HUES64 (cell line): Measurements from ENCODE around the gene ANKS4B.
"Not testable (repeated sequence)": the region's sequence is repeated elsewhere in the genome, so short reads cannot be mapped to it uniquely, and the experiment has no call there.

Source experiments
- H3K27ac ChIP-seq: 2 replicates; pipeline ENCODE4 v1.7.0; 2013; ENCODE audit warnings: low read depth, low read length, inconsistent platforms
- H3K27me3 ChIP-seq: 2 replicates; pipeline ENCODE4 v1.6.1; 2013; ENCODE audit warnings: mild to moderate bottlenecking, low read length; ENCODE audit not compliant: insufficient read depth
- H3K36me3 ChIP-seq: 2 replicates; pipeline ENCODE4 v1.6.1; 2013; ENCODE audit warnings: mild to moderate bottlenecking, low read length; ENCODE audit not compliant: insufficient read depth
- H3K4me1 ChIP-seq: 2 replicates; pipeline ENCODE4 v1.6.1; 2013; ENCODE audit warnings: mild to moderate bottlenecking, low read length, moderate library complexity; ENCODE audit not compliant: insufficient read depth
- H3K4me3 ChIP-seq: 2 replicates; pipeline ENCODE4 v1.5.1; 2013; ENCODE audit warnings: mild to moderate bottlenecking, low read length, moderate library complexity
- H3K9ac ChIP-seq: 2 replicates; pipeline ENCODE4 v1.6.1; 2013; ENCODE audit warnings: mild to moderate bottlenecking, low read depth, low read length
- H3K9me3 ChIP-seq: 2 replicates; pipeline ENCODE4 v1.6.1; 2013; ENCODE audit warnings: low read depth, low read length; ENCODE audit not compliant: insufficient read depth
- WGBS: fragments of 150-250, 120-280 bp; methylation state at CpG from one replicate; pipeline ENCODE4 v1.1.7; 2013; ENCODE audit warnings: missing lambda C conversion rate; 5-methylcytosine and 5-hydroxymethylcytosine counted together

Gene ANKS4B

DNA sequence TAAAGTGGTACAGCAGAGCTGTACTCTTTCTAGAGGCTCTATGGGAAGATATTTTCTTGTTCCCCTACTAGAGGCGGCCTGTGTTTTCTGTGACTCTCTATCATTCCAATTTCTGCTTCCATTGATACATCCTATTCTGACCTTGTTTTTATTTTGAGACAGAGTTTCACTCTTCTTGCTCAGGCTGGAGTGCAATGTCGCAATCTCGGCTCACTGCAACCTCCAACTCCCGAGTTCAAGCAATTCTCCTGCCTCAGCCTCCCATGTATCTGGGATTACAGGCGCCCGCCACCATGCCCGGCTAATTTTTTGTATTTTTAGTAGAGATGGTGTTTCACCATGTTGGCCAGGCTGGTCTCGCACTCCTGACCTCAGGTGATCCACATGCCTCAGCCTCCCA is 38.2 kb upstream of the ANKS4B start:
- H3K27me3 ChIP-seq, H3K9ac ChIP-seq, H3K36me3 ChIP-seq, H3K27ac ChIP-seq, H3K4me1 ChIP-seq, H3K9me3 ChIP-seq, H3K4me3 ChIP-seq: not testable (repeated sequence)
- WGBS = 97% methylated on average over 8 of the region's 8 CpGs

DNA sequence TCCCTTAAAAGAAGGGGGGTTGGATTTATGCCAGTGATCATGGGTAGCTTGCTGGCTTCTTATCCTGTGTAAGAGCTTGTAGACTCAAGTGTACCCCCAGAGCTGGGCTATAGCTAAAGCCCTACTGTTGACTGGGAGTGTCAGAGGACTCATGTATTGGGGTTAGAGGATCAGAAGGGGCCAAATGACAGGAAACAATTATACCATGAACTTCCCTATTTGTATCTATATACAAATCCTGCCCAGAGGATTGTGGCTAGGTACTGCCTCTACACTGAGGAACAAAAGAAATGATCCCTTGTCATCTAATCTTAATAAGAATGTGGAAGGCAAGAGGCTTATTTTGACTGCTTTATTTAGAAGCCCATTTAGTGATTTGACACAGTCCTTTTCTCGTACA is 36.4 kb upstream of the ANKS4B start:
- Histone ChIP-seq H3K27me3 (peaks cover 2% of the 10 kb centered on the region; the same call in 1 of the 2 replicates), H3K9ac (no peak overlapping the region), H3K27ac (no peak overlapping the region), H3K4me1 (no peaks in the 10 kb centered on the region), H3K9me3 (no peaks in the 10 kb centered on the region), H3K4me3 (no peak overlapping the region), H3K36me3 (no peaks in the 10 kb centered on the region)
- WGBS = 89% methylated on average over 1 of the region's 1 CpG

DNA sequence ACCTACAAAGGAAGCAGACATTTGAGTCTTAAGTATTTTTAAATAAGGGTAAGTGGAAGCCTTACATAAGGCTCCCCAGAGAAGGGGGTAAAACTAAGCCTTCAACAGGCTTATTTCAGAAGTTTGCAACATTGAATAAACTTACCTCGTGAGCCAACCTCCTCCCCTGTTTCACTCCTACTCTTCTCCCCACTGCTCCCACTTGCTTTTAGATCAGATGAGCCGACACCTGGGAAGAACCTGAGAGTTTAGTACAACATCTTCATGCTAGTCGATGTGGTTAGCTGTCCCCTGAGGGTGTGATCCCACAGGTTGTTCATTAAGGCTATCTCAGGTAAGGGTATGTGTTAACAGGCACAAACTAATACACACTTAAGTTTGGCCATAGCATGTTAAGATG is 35.9 kb upstream of the ANKS4B start:
- peaks cover 2% of the 10 kb centered on the region; the same call in 1 of the 2 replicates for H3K27me3 ChIP-seq
- 82% methylated on average over 3 of the region's 3 CpGs for WGBS

DNA sequence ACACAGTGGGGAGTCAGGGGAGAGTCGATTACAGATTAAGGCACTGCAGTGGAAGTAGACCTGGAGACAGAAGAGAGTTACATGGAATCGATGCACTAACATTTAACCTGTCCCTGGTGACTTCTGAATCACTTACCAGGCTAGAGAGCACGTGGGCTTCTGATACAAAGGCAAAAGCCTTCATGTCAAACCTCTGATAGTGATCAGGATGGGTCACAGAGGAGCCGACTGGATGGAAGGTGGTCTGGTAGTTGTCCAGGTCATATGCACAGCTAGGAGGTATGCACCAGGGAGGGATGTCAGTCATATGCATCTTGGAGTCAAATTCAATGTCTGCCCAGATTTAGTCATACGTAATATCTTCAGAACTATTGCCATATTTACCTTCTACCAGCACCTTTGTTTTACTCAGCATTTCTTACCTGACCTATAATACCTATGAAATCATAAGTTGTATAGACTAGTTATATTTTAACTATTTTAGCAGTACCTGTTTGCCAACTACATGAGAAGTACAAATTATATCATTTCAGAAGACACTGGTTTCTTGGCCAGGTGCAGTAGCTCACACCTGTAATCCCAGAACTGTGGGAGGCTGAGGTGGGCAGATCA is 33.8 kb upstream of the ANKS4B start:
- Histone ChIP-seq H3K27ac (no peak overlapping the region), H3K27me3 (peaks cover 2% of the 10 kb centered on the region; the same call in 1 of the 2 replicates), H3K36me3 (no peaks in the 10 kb centered on the region), H3K4me1 (no peaks in the 10 kb centered on the region), H3K4me3 (no peak overlapping the region), H3K9me3 (no peaks in the 10 kb centered on the region), H3K9ac (no peak overlapping the region)
- 90% methylated on average over 5 of the region's 5 CpGs for WGBS

More for the DNA sequence above, 35.9 kb upstream of the ANKS4B start:
- Histone ChIP-seq H3K9me3 (no peaks in the 10 kb centered on the region), H3K36me3 (no peaks in the 10 kb centered on the region), H3K27ac (no peak overlapping the region), H3K4me3 (no peak overlapping the region), H3K9ac (no peak overlapping the region), H3K4me1 (no peaks in the 10 kb centered on the region)

DNA sequence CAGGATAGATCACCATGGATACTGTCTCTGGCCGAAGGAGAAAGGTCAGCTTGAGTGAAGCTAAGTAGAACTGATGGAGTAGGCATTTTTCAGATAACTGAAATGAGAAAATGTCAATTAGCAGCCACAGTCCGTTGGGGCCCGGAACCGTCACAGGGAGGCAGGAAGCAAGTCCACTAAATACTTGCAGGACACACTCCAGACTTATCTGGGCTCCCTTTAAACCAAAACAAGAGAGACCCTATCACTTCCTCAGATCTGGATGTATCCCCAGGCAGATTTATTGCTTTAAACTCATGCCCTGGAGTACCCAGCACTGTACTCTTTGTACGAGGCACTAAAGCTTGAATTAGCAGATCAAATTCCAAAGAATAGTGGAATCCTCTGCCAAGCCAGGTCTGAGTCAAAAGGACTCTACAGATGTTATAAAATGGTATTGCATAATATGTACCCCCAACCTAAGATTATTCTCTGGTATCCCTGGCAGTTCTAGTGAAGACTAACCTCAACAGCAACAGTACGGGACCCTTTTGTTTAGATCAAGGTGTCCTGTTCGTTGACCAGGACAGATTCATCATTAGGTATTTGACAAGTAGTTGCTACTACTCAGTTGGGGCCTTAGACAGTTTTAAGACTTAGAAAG is 30.2 kb upstream of the ANKS4B start:
- no peaks in the 10 kb centered on the region for H3K4me1 ChIP-seq
- no peak overlapping the region for H3K9ac ChIP-seq
- no peak overlapping the region for H3K4me3 ChIP-seq
- 89% methylated on average over 7 of the region's 7 CpGs for WGBS
- H3K36me3 ChIP-seq = no peaks in the 10 kb centered on the region
- H3K9me3 ChIP-seq = no peaks in the 10 kb centered on the region
- no peak overlapping the region for H3K27ac ChIP-seq
- H3K27me3 ChIP-seq = no peaks in the 10 kb centered on the region

DNA sequence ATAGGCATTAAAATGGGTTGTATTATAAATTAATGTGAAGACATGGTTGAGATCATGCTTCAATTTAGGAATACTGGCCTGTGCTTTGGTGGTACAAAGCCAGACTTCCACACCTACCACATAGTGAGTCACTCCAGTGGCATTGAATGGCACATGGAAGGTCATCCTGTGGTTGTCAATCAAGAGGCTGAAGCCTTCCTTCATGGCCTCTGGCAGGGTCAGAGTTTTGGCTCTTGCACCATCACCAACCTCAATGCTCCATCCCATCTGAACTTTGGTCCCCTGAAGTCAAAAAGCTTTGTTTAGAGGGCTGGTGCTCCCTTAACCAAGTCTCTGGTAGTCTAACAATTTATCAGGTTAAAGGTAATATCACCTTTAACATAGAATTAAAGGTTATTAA is 28.2 kb upstream of the ANKS4B start:
- H3K9ac ChIP-seq = no peak overlapping the region
- no peaks in the 10 kb centered on the region for H3K27me3 ChIP-seq

DNA sequence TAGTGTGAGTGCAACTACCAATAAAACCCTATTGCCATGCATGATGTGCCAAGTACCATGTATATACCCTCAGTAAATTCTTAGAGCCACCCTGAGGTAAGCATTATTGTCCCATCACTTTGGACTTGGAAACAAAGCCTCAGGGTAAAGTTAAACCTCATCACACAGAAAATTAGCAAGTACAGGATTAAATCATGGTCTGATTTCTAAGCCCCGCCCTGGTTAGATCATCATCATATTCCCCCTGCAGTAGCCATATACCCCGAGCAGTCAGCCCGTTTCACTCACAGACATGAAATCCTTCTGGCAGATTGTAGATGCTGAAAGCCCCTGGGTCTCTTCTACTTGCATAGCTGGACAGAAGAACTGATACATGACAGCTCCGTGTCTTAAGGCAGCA is 26.9 kb upstream of the ANKS4B start:
- no peaks in the 10 kb centered on the region for H3K36me3 ChIP-seq
- WGBS = 91% methylated on average over 4 of the region's 4 CpGs
- H3K9ac ChIP-seq = no peak overlapping the region
- no peak overlapping the region for H3K4me3 ChIP-seq
- no peaks in the 10 kb centered on the region for H3K27me3 ChIP-seq
- H3K9me3 ChIP-seq = no peaks in the 10 kb centered on the region
- no peaks in the 10 kb centered on the region for H3K4me1 ChIP-seq
- H3K27ac ChIP-seq = no peak overlapping the region

More for the DNA sequence above, 28.2 kb upstream of the ANKS4B start:
- H3K27ac ChIP-seq = no peak overlapping the region
- H3K4me1 ChIP-seq = no peaks in the 10 kb centered on the region
- no peaks in the 10 kb centered on the region for H3K9me3 ChIP-seq
- no peak overlapping the region for H3K4me3 ChIP-seq
- H3K36me3 ChIP-seq = no peaks in the 10 kb centered on the region

DNA sequence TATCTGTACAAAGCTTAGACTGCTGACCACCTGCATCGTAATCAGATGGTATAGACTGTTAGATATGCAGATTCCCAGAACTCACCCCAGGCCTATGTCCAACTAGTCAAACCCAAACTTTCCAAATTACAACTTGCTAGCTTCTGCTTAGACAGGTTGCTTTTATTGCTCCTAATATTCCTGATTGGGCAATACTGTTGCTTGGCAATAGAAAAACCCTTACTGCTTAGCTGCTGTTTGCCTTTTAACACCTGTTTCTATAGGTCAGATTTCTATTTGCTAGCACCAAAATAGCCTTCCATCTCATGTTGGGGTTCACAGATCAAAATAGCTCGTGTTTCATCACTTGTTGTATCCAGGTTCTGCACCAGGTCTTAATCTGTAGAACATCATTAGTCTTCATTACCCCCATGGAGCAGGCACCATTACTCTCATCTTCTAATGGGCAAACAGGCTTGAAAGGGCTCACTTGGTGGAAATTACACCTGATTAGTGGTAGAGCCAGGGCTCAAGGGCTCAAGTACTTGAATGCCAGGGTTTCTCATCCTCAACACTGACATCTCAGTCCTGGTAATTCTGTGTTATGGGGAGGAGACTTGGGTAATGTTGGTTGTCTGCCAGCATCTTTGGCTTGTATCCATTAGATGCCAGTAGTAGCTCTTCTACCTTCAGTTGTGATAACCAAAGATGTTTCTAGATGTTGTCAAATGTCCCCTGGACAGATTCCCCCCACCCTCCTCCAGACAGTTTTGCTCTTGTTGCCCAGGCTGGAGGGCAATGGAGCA is 24.9 kb upstream of the ANKS4B start:
- no peaks in the 10 kb centered on the region for H3K4me1 ChIP-seq
- H3K36me3 ChIP-seq = no peaks in the 10 kb centered on the region
- no peaks in the 10 kb centered on the region for H3K27me3 ChIP-seq
- H3K4me3 ChIP-seq = no peak overlapping the region
- no peak overlapping the region for H3K27ac ChIP-seq
- WGBS = 88% methylated on average over 2 of the region's 2 CpGs
- H3K9ac ChIP-seq = no peak overlapping the region
- H3K9me3 ChIP-seq = no peaks in the 10 kb centered on the region

DNA sequence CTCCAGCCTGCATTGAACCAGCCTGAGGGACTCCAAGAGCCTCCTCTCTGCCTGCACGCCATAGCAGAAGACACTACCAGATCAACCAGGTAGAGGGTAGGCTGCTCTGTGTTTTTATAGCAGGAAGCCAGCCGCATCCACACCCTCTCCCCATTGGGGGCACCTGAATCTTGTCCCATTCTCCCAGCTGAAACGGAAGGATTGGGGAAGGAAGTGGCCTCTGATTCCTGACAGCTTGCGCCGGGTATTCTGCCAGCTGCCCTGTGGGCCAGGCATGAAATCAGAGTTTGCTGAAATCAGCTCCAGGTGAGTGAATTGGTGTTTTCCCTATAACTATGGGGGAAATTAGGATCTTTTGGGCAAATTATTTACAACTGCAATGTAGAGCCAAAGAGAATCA is 22.0 kb upstream of the ANKS4B start, which contains the start of gene ZP2:
Gene ZP2, minus strand, starts transcription at position 89 of the 400 bp plus-strand sequence. Its CDS starts 27 bp downstream, at position 62.
- 93% methylated on average over 5 of the region's 5 CpGs for WGBS
- Histone ChIP-seq H3K9ac (no peak within 1 kb of the TSS), H3K27me3 (no peaks in the 10 kb centered on the region), H3K36me3 (no peaks in the 10 kb centered on the region), H3K4me1 (no peaks in the 10 kb centered on the region; the same call in 1 of the 2 replicates), H3K27ac (no peak within 1 kb of the TSS), H3K9me3 (no peaks in the 10 kb centered on the region), H3K4me3 (no peak within 1 kb of the TSS)

DNA sequence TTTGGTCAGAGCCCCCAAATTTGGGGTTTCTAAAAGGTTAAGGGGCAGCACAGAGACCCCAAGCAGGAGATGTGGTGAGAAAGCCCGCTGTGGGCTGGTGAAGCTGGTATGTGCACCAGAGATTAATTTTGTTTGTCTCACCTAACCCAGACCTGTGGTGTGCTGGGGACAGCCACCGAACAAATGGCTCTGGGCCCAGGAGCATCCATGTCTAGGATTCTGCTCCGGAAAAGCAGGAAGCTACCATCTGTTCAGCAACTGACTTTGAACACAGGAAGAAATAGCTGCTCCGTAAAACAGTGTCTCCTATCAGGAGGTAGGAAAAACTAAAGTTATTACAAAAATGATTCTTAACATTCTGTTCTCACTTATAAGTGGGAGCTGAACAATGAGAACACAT is 19.4 kb upstream of the ANKS4B start:
- no peak overlapping the region for H3K4me3 ChIP-seq
- H3K27ac ChIP-seq = no peak overlapping the region
- H3K4me1 ChIP-seq = no peaks in the 10 kb centered on the region; the same call in 1 of the 2 replicates
- H3K9ac ChIP-seq = no peak overlapping the region
- no peaks in the 10 kb centered on the region for H3K9me3 ChIP-seq
- no peaks in the 10 kb centered on the region for H3K27me3 ChIP-seq
- 83% methylated on average over 4 of the region's 4 CpGs for WGBS
- no peaks in the 10 kb centered on the region for H3K36me3 ChIP-seq

DNA sequence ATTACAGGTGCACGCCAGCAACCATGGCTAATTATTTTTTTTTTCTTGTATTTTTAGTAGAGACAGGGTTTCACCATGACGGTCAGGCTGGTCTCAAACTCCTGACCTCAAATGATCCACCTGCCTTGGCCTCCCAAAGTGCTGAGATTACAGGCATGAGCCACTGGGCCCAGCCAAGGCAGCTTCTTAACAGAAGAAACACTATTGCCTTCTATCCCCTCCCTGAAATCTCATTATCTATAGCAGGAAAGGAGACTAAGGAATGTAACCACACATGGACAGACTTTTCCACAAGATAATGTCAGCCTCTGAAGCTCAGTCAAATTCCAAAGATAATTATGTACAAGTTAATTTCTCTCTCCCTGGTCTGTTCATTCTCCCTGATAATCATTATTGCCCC is 16.4 kb upstream of the ANKS4B start:
- H3K4me1 ChIP-seq = peaks cover 15% of the 10 kb centered on the region
- WGBS = 95% methylated on average over 1 of the region's 2 CpGs
- no peak overlapping the region for H3K4me3 ChIP-seq
- no peak overlapping the region for H3K9ac ChIP-seq
- no peaks in the 10 kb centered on the region for H3K9me3 ChIP-seq
- no peaks in the 10 kb centered on the region for H3K27me3 ChIP-seq
- H3K27ac ChIP-seq = no peak overlapping the region
- no peaks in the 10 kb centered on the region for H3K36me3 ChIP-seq
